Activated CD8-positive, alpha-beta T cell treated with anti-CD3 and anti-CD28 coated beads for 36 hours (primary cell): ENCODE data around the gene IQGAP3. TPM values are rescaled to one million over a fixed set of nuclear protein-coding genes. Genes with fewer than 3 reads are reported as not detected.

ENCODE experiments used
- ATAC-seq: fragments of 200-7000 bp; cut with Tn5 transposase; one replicate; pipeline ENCODE4 v1.10.0; 2021; ENCODE audit warnings: mild to moderate bottlenecking, moderate library complexity
- CTCF ChIA-PET: fragments of 350-600 bp; sonication (Branson Sonifier 250); formaldehyde crosslinking; loops from one replicate; lab custom pipeline; 2021; ENCODE audit warnings: antibody characterized with exemption; lab: Charles Lee
- POLR2A ChIA-PET: fragments of 350-600 bp; sonication (Branson Sonifier 250); formaldehyde crosslinking; loops from one replicate; lab custom pipeline; 2021; ENCODE audit warnings: antibody characterized with exemption; lab: Charles Lee
- DNase-seq: peaks from one replicate; pipeline ENCODE4 v3.0.0-alpha.2; 2020
- H3K27ac Mint-ChIP-seq: one replicate; pipeline ENCODE4 v1.8.0; 2021; ENCODE audit warnings: mild to moderate bottlenecking, mixed read lengths
- H3K27me3 Mint-ChIP-seq: one replicate; pipeline ENCODE4 v1.8.0; 2021; ENCODE audit warnings: mixed read lengths
- H3K36me3 Mint-ChIP-seq: one replicate; pipeline ENCODE4 v1.8.0; 2021; ENCODE audit warnings: low read depth, mixed read lengths
- H3K4me1 Mint-ChIP-seq: one replicate; pipeline ENCODE4 v1.8.0; 2021; ENCODE audit warnings: low read depth, mixed read lengths
- H3K4me3 Mint-ChIP-seq: one replicate; pipeline ENCODE4 v1.8.0; 2021; ENCODE audit warnings: mild to moderate bottlenecking, moderate library complexity, mixed read lengths
- H3K9me3 Mint-ChIP-seq: one replicate; pipeline ENCODE4 v1.8.0; 2021; ENCODE audit warnings: mixed read lengths
- intact Hi-C: fragments of 100-400 bp; cut with micrococcal nuclease; formaldehyde crosslinking; loops from one replicate; pipeline ENCODE4 v1.10.0; 2022
- total RNA-seq, 2 experiments: library from RNA; stranded (reverse); gene quantifications; one replicate each; pipeline ENCODE4 v1.2.3, GENCODE V29; 2021
- TF ChIP-seq, protein P1 (sequence below): fragments of 200-600 bp; IDR thresholded peaks from one replicate; pipeline ENCODE4 v1.8.0; 2022; ENCODE audit warnings: antibody characterized with exemption, mild to moderate bottlenecking

Gene IQGAP3
- total RNA-seq, 2 experiments from 2014 or later, result 14.4 to 14.9 TPM

DNA sequence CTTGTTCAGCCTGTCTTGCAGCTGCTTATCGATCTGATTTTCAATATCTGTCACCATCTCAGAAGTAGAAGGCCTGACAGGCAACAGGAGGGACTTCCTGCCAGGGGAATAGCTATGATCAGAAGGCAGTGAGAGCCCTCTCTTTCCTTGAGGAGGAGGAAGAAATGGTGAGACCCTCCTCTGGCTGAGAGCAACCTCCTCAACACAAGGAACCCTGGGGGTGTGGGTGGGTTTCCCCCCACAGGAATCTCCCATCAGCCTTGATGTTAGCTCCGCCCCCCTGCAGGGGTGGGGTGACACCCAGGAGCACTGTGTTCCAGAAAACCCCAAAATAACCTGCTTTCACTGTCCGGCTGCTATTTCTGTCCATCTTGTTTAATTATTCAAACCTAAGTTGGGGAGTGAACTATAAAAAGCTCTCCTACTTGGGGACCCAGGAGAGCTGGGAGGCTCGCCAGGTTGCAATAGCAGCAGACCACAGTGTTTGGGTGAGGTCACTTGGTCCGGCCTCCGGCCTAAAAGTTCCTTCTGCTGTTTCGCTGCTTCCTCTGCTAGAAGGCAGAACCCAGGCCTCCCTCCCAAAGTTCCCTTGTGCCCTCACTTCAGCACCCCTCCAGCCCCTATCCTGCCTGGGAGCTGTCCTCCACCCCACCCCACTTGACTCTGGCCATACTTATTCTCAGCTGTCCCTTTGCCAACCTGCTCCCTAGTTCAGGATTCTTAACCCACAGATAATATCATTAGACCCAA, 64.0 kb downstream of the IQGAP3 start:
- H3K9me3 Mint-ChIP-seq, result no peaks in the 10 kb centered on the region
- peak overlapping the region; percentile 84 for H3K27ac Mint-ChIP-seq
- no peaks in the 10 kb centered on the region for H3K27me3 Mint-ChIP-seq
- H3K36me3 Mint-ChIP-seq, result peaks cover 4% of the 10 kb centered on the region
- peaks cover 55% of the 10 kb centered on the region for H3K4me1 Mint-ChIP-seq
- intact Hi-C loops, result loop anchor here (10.0 kb wide), 1 partner anchor 246 kb away; the partner anchor contains the start of gene HDGF
- TF ChIP-seq, protein P1, sequence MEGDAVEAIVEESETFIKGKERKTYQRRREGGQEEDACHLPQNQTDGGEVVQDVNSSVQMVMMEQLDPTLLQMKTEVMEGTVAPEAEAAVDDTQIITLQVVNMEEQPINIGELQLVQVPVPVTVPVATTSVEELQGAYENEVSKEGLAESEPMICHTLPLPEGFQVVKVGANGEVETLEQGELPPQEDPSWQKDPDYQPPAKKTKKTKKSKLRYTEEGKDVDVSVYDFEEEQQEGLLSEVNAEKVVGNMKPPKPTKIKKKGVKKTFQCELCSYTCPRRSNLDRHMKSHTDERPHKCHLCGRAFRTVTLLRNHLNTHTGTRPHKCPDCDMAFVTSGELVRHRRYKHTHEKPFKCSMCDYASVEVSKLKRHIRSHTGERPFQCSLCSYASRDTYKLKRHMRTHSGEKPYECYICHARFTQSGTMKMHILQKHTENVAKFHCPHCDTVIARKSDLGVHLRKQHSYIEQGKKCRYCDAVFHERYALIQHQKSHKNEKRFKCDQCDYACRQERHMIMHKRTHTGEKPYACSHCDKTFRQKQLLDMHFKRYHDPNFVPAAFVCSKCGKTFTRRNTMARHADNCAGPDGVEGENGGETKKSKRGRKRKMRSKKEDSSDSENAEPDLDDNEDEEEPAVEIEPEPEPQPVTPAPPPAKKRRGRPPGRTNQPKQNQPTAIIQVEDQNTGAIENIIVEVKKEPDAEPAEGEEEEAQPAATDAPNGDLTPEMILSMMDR, result no peak
- peak overlapping the region; percentile 75 for H3K4me3 Mint-ChIP-seq
- DNase-seq (peak; percentile 57), ATAC-seq (no peak)
- POLR2A ChIA-PET, result interaction anchor here (0.6 to 3.2 kb wide), 6 partner anchors 7 to 85 kb away, joined by 3 to 17 read pairs (median 4); partner anchors contain the start of gene MEF2D
- CTCF ChIA-PET, result interaction anchor here (0.6 to 2.7 kb wide), 11 partner anchors 9 to 218 kb away, joined by 3 to 25 read pairs (median 5); no protein-coding TSS in a partner anchor

DNA sequence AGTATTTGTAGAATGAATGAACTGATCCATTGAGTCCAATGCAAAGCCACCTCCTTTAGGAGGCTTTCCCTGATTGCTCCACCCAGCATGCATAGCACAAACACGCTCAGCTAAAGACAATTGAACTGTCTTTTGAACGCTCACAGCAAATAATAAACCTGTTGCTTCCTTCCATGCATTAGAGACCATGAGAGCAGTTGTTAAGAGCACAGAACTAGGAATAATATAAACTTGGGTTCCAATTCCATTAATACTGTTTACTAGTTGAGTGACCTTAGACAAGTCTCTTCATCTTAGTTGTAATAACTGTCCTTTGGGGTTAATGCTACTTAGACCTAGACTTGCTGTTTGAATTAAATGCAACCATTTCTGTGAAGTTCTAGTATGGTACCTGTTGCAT, 65.9 kb downstream of the IQGAP3 start:
- intact Hi-C loops, result loop anchor here (10.0 kb wide), 1 partner anchor 248 kb away; the partner anchor contains the start of gene HDGF
- Mint-ChIP-seq H3K27me3 (no peaks in the 10 kb centered on the region), H3K36me3 (peaks cover 4% of the 10 kb centered on the region), H3K27ac (peak overlapping the region; percentile 95), H3K9me3 (no peaks in the 10 kb centered on the region), H3K4me3 (peak overlapping the region; percentile 58), H3K4me1 (peaks cover 67% of the 10 kb centered on the region)
- ATAC-seq, result no peak
- POLR2A ChIA-PET, result interaction anchor here (3.2 kb wide), 1 partner anchor 17 kb away, joined by 17 read pairs; no protein-coding TSS in a partner anchor
- TF ChIP-seq, protein P1, result no peak
- CTCF ChIA-PET, result interaction anchor here (2.5 kb wide), 1 partner anchor 121 kb away, joined by 7 read pairs; no protein-coding TSS in a partner anchor
- DNase-seq, result no peak

DNA sequence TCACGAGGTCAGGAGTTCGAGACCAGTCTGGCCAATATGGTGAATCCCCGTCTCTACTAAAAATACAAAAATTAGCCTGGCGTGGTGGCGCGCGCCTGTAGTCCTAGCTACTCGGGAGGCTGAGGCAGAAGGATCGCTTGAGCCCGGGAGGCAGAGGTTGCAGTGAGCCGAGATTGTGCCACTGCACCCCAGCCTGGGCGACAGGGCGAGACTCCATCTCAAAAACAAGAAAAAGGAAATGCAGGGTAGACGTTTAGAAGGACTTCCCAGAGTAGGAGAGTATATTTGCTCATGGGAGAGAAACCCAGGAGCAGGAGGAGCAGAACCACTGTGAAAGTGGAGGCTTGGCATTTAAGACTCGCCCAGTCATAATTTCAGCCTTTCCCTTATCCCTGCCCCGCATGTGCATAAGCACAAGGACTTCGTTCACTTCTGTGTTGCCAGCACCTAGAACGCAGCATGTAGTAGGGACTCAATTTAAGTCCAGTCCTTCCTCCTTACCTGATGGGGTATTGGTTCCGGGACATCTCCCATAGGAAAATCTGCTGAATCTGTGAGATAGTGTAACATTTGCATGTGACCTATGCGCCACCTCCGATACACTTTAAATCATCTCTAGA, 66.6 kb downstream of the IQGAP3 start:
- H3K27me3 Mint-ChIP-seq, result no peaks in the 10 kb centered on the region
- intact Hi-C loops, result loop anchor here (10.0 kb wide), 1 partner anchor 249 kb away; the partner anchor contains the start of gene HDGF
- ATAC-seq, result no peak
- DNase-seq, result no peak
- no peaks in the 10 kb centered on the region for H3K9me3 Mint-ChIP-seq
- H3K36me3 Mint-ChIP-seq, result peaks cover 4% of the 10 kb centered on the region
- peak overlapping the region; percentile 95 for H3K27ac Mint-ChIP-seq
- peaks cover 68% of the 10 kb centered on the region for H3K4me1 Mint-ChIP-seq
- peak overlapping the region; percentile 58 for H3K4me3 Mint-ChIP-seq
- ChIA-PET CTCF (interaction anchor here (0.8 to 9.6 kb wide), 3 partner anchors 20 to 49 kb away, joined by 3 to 220 read pairs (median 6); no protein-coding TSS in a partner anchor), POLR2A (interaction anchor here (1.0 to 11.4 kb wide), 7 partner anchors 10 to 76 kb away, joined by 3 to 245 read pairs (median 7); no protein-coding TSS in a partner anchor)
- TF ChIP-seq, protein P1, result no peak

GRCh38 chr1:156504821-156505678, 67.3 kb downstream of the IQGAP3 start:
- H3K4me3 Mint-ChIP-seq, result peak overlapping the region; percentile 58
- H3K4me1 Mint-ChIP-seq, result peaks cover 68% of the 10 kb centered on the region
- peak; percentile 32 for ATAC-seq
- H3K27ac Mint-ChIP-seq, result peak overlapping the region; percentile 95
- H3K36me3 Mint-ChIP-seq, result peaks cover 4% of the 10 kb centered on the region
- peak; percentile 99 for DNase-seq
- H3K27me3 Mint-ChIP-seq, result no peaks in the 10 kb centered on the region
- TF ChIP-seq, protein P1, result no peak
- no peaks in the 10 kb centered on the region for H3K9me3 Mint-ChIP-seq
- ChIA-PET POLR2A (interaction anchor here (1.0 to 11.4 kb wide), 7 partner anchors 9 to 77 kb away, joined by 3 to 245 read pairs (median 7); no protein-coding TSS in a partner anchor), CTCF (interaction anchor here (0.8 to 9.6 kb wide), 8 partner anchors 11 to 153 kb away, joined by 3 to 220 read pairs (median 4); partner anchors contain the start of gene NAXE)
- intact Hi-C loops, result loop anchor here (5.0 to 10.0 kb wide), 3 partner anchors 48 to 250 kb away; partner anchors contain the start of gene HDGF
